Osteoblast (primary cell): ENCODE measurements around the gene PSTPIP1. TPM values are rescaled to one million over a fixed set of nuclear protein-coding genes. Genes with fewer than 3 reads are reported as not detected.

Experiments used
- DNase-seq: peaks from one replicate; pipeline ENCODE4 v3.0.0; 2011; ENCODE audit warnings: low spot score, mixed read lengths; ENCODE audit not compliant: insufficient read length; ENCODE audit errors: missing footprints
- H2AFZ ChIP-seq: 2 replicates; pipeline ENCODE4 v1.6.0; 2011; ENCODE audit warnings: mild to moderate bottlenecking, low read length
- H3K27ac ChIP-seq: 2 replicates; pipeline ENCODE4 v1.5.1; 2011; ENCODE audit warnings: mild to moderate bottlenecking, low read depth, low read length, moderate library complexity
- H3K27me3 ChIP-seq: 2 replicates; pipeline ENCODE4 v1.6.0; 2012; ENCODE audit warnings: mild to moderate bottlenecking, control low read depth, inconsistent platforms, low read length, moderate library complexity; ENCODE audit not compliant: insufficient read depth
- H3K36me3 ChIP-seq: 2 replicates; pipeline ENCODE4 v1.5.1; 2011; ENCODE audit warnings: mild to moderate bottlenecking, low read length, control low read depth, moderate library complexity; ENCODE audit not compliant: insufficient read depth
- H3K4me1 ChIP-seq: 2 replicates; pipeline ENCODE4 v1.5.1; 2011; ENCODE audit warnings: mild to moderate bottlenecking, low read length, control low read depth, moderate library complexity; ENCODE audit not compliant: insufficient read depth
- H3K4me2 ChIP-seq: 2 replicates; pipeline ENCODE4 v1.6.0; 2011; ENCODE audit warnings: mild to moderate bottlenecking, low read length; ENCODE audit not compliant: insufficient read depth
- H3K4me3 ChIP-seq: fragments of 200-600 bp; sonication (generic); 3 replicates; pipeline ENCODE4 v1.5.1; 2012; ENCODE audit warnings: mild to moderate bottlenecking, low read length, inconsistent platforms; ENCODE audit not compliant: insufficient read depth
- H3K79me2 ChIP-seq: 2 replicates; pipeline ENCODE4 v1.6.0; 2012; ENCODE audit warnings: mild to moderate bottlenecking, low read length, control low read depth, inconsistent platforms; ENCODE audit not compliant: insufficient read depth
- H3K9me3 ChIP-seq: 2 replicates; pipeline ENCODE4 v1.5.1; 2011; ENCODE audit warnings: low read depth, low read length, control low read depth
- H4K20me1 ChIP-seq: 2 replicates; pipeline ENCODE4 v1.6.0; 2012; ENCODE audit warnings: mild to moderate bottlenecking, low read length, control low read depth; ENCODE audit not compliant: insufficient read depth
- small RNA-seq: library from RNA; depleted of rRNA; stranded (forward); fragments of <200 nt; gene quantifications from one replicate; pipeline ENCODE3, GENCODE V24; 2012
- total RNA-seq: library from RNA; depleted of rRNA; stranded (reverse); fragments of >200 nt; gene quantifications from 2 replicates; pipeline ENCODE4 v1.2.3, GENCODE V29; 2012
- TF ChIP-seq, protein P1 (sequence below): IDR thresholded peaks from 2 replicates; pipeline ENCODE4 v1.5.1; 2011; ENCODE audit warnings: mild to moderate bottlenecking, low read depth, low read length, moderate library complexity; ENCODE audit errors: extremely low read depth

Gene PSTPIP1
- total RNA-seq, 1 donor: not detected

DNA sequence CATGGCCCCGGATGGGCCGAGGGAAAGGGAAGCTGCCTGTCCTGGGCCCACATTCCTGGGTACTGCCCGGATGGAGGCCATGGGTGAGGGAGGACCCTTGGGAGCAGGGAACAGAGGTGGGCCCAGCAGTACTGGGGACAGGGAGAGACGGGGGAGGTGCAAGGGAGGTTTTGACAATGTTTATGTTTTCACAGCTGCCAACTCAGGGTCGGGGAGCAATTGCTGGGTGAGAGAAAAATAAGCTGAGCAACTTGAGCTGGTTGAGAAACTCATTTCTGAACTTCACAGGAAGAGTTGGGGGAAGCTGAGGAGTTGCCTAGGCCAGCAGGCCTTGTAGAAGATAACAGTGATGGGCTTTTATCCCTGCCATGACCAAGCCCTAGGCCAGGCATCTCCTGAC, 87.0 kb downstream of the PSTPIP1 start:
- TF ChIP-seq, protein P1, sequence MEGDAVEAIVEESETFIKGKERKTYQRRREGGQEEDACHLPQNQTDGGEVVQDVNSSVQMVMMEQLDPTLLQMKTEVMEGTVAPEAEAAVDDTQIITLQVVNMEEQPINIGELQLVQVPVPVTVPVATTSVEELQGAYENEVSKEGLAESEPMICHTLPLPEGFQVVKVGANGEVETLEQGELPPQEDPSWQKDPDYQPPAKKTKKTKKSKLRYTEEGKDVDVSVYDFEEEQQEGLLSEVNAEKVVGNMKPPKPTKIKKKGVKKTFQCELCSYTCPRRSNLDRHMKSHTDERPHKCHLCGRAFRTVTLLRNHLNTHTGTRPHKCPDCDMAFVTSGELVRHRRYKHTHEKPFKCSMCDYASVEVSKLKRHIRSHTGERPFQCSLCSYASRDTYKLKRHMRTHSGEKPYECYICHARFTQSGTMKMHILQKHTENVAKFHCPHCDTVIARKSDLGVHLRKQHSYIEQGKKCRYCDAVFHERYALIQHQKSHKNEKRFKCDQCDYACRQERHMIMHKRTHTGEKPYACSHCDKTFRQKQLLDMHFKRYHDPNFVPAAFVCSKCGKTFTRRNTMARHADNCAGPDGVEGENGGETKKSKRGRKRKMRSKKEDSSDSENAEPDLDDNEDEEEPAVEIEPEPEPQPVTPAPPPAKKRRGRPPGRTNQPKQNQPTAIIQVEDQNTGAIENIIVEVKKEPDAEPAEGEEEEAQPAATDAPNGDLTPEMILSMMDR: no peak

DNA sequence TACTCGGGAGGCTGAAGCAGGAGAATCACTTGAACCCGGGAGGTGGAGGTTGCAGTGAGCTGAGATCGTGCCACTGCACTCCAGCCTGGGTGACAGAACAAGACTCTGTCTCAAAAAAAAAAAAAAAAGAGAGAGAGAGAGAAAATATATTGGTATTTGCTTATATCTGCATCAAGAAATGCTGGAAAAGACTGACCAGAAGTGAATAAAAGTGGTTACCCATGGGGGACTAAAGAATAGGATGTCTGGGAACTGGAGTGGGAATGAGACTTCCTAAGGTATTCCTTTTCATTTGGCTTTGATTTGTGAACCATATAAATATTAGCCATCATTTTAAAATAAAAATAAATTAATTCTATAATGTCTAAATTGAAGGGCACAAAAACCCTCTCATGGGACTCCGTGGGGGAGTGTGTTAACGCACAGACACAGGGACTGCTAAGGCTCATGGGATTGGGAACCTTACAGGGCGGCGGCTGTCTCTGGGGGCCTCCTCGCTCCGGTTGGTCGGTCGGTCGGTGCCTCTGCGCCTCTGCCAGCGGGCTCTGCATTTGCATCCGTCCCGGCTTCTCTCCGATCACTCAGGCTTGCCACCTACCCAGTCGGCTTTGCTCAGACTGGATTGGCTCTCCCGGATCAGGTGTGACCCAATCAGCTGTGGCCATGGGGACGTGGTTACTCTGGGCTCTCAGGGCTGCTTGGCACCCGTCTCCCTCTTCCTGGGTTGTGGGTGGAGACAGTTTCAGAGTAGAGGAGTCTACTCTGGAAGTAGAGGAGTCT, 88.6 kb downstream of the PSTPIP1 start:
- H4K20me1 ChIP-seq: no peaks in the 10 kb centered on the region
- no peaks in the 10 kb centered on the region for H3K27me3 ChIP-seq
- H2AFZ ChIP-seq: peak overlapping the region; percentile 74
- TF ChIP-seq, protein P1: no peak
- DNase-seq: peak; percentile 90
- peak overlapping the region; percentile 82 for H3K4me2 ChIP-seq
- H3K27ac ChIP-seq: no peak overlapping the region
- H3K4me3 ChIP-seq: peak overlapping the region; percentile 64
- peaks cover 23% of the 10 kb centered on the region for H3K4me1 ChIP-seq
- H3K36me3 ChIP-seq: no peaks in the 10 kb centered on the region
- no peaks in the 10 kb centered on the region for H3K79me2 ChIP-seq
- H3K9me3 ChIP-seq: no peaks in the 10 kb centered on the region

More for the DNA sequence above, 87.0 kb downstream of the PSTPIP1 start:
- Histone ChIP-seq H3K27me3 (no peaks in the 10 kb centered on the region), H3K4me1 (peaks cover 23% of the 10 kb centered on the region), H3K4me3 (no peak overlapping the region), H3K79me2 (no peaks in the 10 kb centered on the region), H4K20me1 (no peaks in the 10 kb centered on the region), H3K27ac (no peak overlapping the region), H3K9me3 (no peaks in the 10 kb centered on the region), H3K36me3 (no peaks in the 10 kb centered on the region), H3K4me2 (no peak overlapping the region), H2AFZ (no peak overlapping the region)
- no peak for DNase-seq

DNA sequence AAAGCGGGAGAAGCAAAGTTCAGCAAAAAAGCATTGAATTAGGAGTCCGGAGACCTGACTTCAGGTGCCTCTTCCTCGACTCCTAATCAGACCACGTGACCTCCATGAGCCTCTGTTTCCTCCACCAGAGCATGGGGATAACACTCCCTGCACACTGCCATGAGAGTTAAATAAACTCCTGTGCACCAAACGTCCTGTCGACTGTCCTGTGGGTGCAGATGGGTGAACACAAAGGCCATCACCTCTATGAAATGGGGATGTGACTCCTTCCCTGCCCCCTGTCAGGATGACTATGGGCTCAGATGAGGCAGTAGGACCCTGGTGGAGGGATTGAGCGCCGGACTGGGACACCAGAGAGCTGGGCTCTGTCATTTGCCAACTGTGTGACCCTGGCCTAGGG, 89.5 kb downstream of the PSTPIP1 start:
- Histone ChIP-seq H3K27me3 (no peaks in the 10 kb centered on the region), H3K4me2 (no peak overlapping the region), H3K79me2 (no peaks in the 10 kb centered on the region), H3K27ac (no peak overlapping the region), H3K36me3 (no peaks in the 10 kb centered on the region), H2AFZ (no peak overlapping the region), H3K9me3 (no peaks in the 10 kb centered on the region), H4K20me1 (no peaks in the 10 kb centered on the region), H3K4me3 (no peak overlapping the region), H3K4me1 (peaks cover 23% of the 10 kb centered on the region)
- TF ChIP-seq, protein P1: no peak
- no peak for DNase-seq

DNA sequence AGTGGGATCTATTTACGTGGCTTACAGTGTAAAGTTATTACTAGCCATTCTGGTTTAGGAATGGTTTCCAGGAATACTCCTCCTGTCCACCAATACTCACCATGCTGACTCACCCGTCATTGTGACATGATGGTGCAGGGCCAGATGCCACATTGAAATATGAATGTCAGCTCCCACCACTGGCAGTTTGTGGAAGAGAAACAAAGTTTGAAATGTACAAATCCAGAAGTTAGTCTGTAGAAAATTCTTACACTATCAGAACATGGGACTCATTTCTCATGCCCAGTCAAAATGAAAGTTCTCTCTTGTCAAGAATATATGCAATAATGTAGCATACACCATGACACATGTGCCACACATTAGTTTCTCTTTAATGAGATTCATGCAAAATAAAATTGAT, 90.4 kb downstream of the PSTPIP1 start:
- Histone ChIP-seq H3K27me3 (no peaks in the 10 kb centered on the region), H3K4me3 (no peak overlapping the region), H3K4me1 (peaks cover 23% of the 10 kb centered on the region), H3K27ac (peak overlapping the region; percentile 19), H4K20me1 (no peaks in the 10 kb centered on the region), H2AFZ (peak overlapping the region; percentile 25), H3K4me2 (peak overlapping the region; percentile 54), H3K9me3 (no peaks in the 10 kb centered on the region), H3K79me2 (no peaks in the 10 kb centered on the region), H3K36me3 (no peaks in the 10 kb centered on the region)
- TF ChIP-seq, protein P1: no peak
- peak; percentile 88 for DNase-seq

Small RNA genes within 50 kb of the gene (small RNA-seq; reads per million reads assigned to genes)
- gene RN7SL278P: not detected

Other genes starting within 250 kb of the PSTPIP1 start
- gene SCAPER, start 89.8 kb upstream of the PSTPIP1 start, total RNA-seq: 8.3 and 10.6 TPM in 2 replicates
- 50.3 and 54.8 TPM in 2 replicates for gene RCN2, start 63.4 kb upstream of the PSTPIP1 start, total RNA-seq
- gene TSPAN3, start 76.0 kb downstream of the PSTPIP1 start, total RNA-seq: 203 and 235 TPM in 2 replicates